Kidney (tissue), 14 donors: ENCODE data around the gene ENOX2. TPM values are rescaled to one million over a fixed set of nuclear protein-coding genes. Genes with fewer than 3 reads are reported as not detected.

Source experiments
- DNase-seq, 5 donors: peaks; one replicate each; pipeline ENCODE4 v3.0.0-alpha.2; 2013 to 2020
- FAIRE-seq: peaks from 2 replicates; lab custom pipeline; 2012; peaks lifted over from hg19 to GRCh38; lab: Jason Lieb, UNC
- H3K27ac ChIP-seq, 2 donors: one replicate each; pipeline ENCODE4 v1.7.0; 2013; ENCODE audit warnings: low read depth in 2 of 2, low read length in 2 of 2, inconsistent platforms in 1 of 2
- H3K27me3 ChIP-seq: one replicate; pipeline ENCODE4 v1.7.1; 2013; ENCODE audit warnings: low read length, inconsistent platforms; ENCODE audit not compliant: control insufficient read depth, insufficient read depth
- H3K36me3 ChIP-seq, 3 donors: one replicate each; pipeline versions ENCODE4 v1.7.0 to v1.7.1; 2013; ENCODE audit warnings: low read length in 3 of 3, control low read depth in 1 of 3, inconsistent platforms in 1 of 3; ENCODE audit not compliant: insufficient read depth in 3 of 3, control insufficient read depth in 2 of 3
- H3K4me1 ChIP-seq, 3 donors: one replicate each; pipeline versions ENCODE4 v1.7.0 to v1.7.1; 2013; ENCODE audit warnings: low read length in 3 of 3, inconsistent platforms in 1 of 3, low read depth in 1 of 3; ENCODE audit not compliant: control insufficient read depth in 2 of 3, insufficient read depth in 2 of 3
- H3K4me3 ChIP-seq, 3 donors: one replicate each; pipeline versions ENCODE4 v1.7.0 to v1.8.1; 2013; ENCODE audit warnings: low read length in 3 of 3, control low read depth in 1 of 3, inconsistent platforms in 1 of 3
- H3K9ac ChIP-seq, 3 donors: one replicate each; pipeline versions ENCODE4 v1.7.0 to v1.7.1; 2013; ENCODE audit warnings: low read length in 3 of 3, control low read depth in 1 of 3, inconsistent platforms in 1 of 3
- H3K9me3 ChIP-seq, 3 donors: one replicate each; pipeline versions ENCODE4 v1.7.0 to v1.7.1; 2013; ENCODE audit warnings: low read length in 3 of 3, control low read depth in 1 of 3, inconsistent platforms in 1 of 3; ENCODE audit not compliant: control insufficient read depth in 2 of 3, insufficient read depth in 1 of 3
- CTCF ChIP-seq: IDR thresholded peaks from 3 replicates; pipeline ENCODE4 v1.5.1; 2012; ENCODE audit warnings: mild to moderate bottlenecking, moderate library complexity, borderline replicate concordance; ENCODE audit not compliant: insufficient read depth; ENCODE audit errors: extremely low read depth
- intact Hi-C: fragments of 100-400 bp; cut with DNase I; formaldehyde crosslinking; loops from one replicate; pipeline ENCODE4 v1.11.1; 2022
- polyA plus RNA-seq: library from polyadenylated mRNA; stranded (reverse); fragments of 350-450 nt; fragmentation: Illumina TruSeq; extraction: RNeasy Lipid Tissue Mini Kit (QIAGEN cat#74804); gene quantifications from one replicate; pipeline ENCODE4 v1.2.3, GENCODE V29; 2014; ENCODE audit warnings: low read depth, low replicate concordance; ENCODE audit not compliant: insufficient read depth
- total RNA-seq: library from RNA; stranded (reverse); fragmentation: NEBNext Ultra II Directional; extraction: Animal tissue kit (Norgen Biotek cat#: 25700); gene quantifications from one replicate; pipeline ENCODE4 v1.2.1, GENCODE V29; 2021
- donor health status: control.
- donor health status: control.
- donor health status: control.
- donor health status: control.
- donor health status: control.
- donor health status: DM: yes; HTN: yes; CAD: no.
- donor health status: Normal renal cell carcinoma (clear cell type).

The ENOX2 gene
- total and polyA plus RNA-seq, 2 donors from 2014 or later, result 6.6 to 22.6 TPM

- Histone ChIP-seq H3K9ac (no peak overlapping the region), H3K27ac (no peak overlapping the region), H3K27me3 (peaks cover 2% of the 10 kb centered on the region), H3K4me1 (no peaks in the 10 kb centered on the region), H3K9me3 (no peaks in the 10 kb centered on the region), H3K4me3 (no peak overlapping the region), H3K36me3 (no peaks in the 10 kb centered on the region)
- DNase-seq (no peak), FAIRE-seq (no peak)
- no peak for TF ChIP-seq CTCF
- intact Hi-C loops, result no loop called here
Measured at GRCh38 chrX:130775849-130776248, 127.2 kb downstream of the ENOX2 start.

DNA sequence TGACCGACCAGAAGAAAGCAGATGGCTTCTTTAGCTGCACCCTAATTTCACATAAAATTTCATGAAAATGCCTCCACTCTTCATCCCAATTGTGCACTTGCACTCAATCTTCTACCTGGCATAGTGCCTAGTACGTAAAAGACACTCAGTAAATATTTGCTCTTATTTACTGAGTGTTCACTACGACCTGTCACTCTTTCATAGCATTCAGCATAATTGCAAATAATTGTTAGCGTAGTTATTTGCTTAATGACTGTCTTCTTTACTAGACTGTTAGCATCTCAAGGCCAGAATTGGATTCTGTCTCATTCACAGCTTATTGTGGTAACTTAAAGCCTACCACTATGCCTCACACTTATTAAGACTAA is 130.2 kb downstream of the ENOX2 start:
- intact Hi-C loops, result no loop called here
- TF ChIP-seq CTCF, result no peak
- Histone ChIP-seq H3K27me3 (peaks cover 2% of the 10 kb centered on the region), H3K4me3 (no peak overlapping the region), H3K9ac (no peak overlapping the region), H3K9me3 (no peaks in the 10 kb centered on the region), H3K4me1 (no peaks in the 10 kb centered on the region), H3K36me3 (no peaks in the 10 kb centered on the region), H3K27ac (no peak overlapping the region)
- DNase-seq, result no peak
- no peak for FAIRE-seq

DNA sequence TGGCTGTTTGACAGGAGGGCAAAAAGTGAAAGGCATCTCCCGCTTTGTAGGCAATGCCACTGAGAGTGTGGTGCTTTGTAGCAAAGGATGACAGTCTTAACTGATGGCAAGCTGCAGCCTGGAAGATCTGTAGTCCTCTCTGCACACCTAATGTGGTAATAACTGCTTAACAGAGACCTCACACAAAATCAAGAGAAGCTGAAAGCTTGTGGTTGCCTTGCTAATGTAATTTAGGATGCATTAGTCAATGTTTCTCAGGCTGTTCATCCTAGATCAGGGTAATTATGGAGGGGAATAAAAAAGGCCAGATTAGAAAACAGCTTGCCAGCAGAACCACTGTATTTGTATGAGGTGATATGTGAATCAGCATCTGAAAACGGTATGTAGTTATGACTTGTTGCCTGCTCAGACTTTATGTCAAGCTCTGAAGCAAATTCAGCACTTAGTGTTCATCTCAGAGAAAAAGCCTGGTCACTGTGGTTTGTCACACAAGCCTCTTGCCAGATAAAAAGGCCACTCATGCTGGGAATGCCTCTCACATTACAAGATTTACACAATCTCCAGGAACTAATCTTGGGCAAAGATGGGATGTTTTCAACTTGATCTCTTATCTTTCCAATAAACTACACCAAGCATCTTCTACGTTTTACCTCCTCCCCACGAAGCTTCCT is 130.8 kb downstream of the ENOX2 start:
- no peak for DNase-seq
- Histone ChIP-seq H3K27me3 (peaks cover 2% of the 10 kb centered on the region), H3K36me3 (no peaks in the 10 kb centered on the region), H3K9ac (no peak overlapping the region), H3K9me3 (no peaks in the 10 kb centered on the region), H3K4me3 (no peak overlapping the region), H3K4me1 (no peaks in the 10 kb centered on the region), H3K27ac (no peak overlapping the region)
- intact Hi-C loops, result no loop called here
- FAIRE-seq, result no peak
- no peak for TF ChIP-seq CTCF

GRCh38 chrX:130771648-130772047 is 131.4 kb downstream of the ENOX2 start:
- Histone ChIP-seq H3K4me1 (no peaks in the 10 kb centered on the region), H3K4me3 (no peak overlapping the region), H3K36me3 (no peaks in the 10 kb centered on the region), H3K9me3 (no peaks in the 10 kb centered on the region), H3K27ac (no peak overlapping the region), H3K9ac (no peak overlapping the region), H3K27me3 (peaks cover 2% of the 10 kb centered on the region)
- intact Hi-C loops, result no loop called here
- TF ChIP-seq CTCF, result no peak
- DNase-seq (no peak), FAIRE-seq (no peak)
